HCT116 (cell line): ENCODE data around the gene ACBD6. TPM values are rescaled to one million over a fixed set of nuclear protein-coding genes. Genes with fewer than 3 reads are reported as not detected.

Experiments used
- ATAC-seq: fragments of 200-7000 bp; cut with Tn5 transposase; 2 replicates; pipeline ENCODE4 v1.9.1; 2020; ENCODE audit warnings: mild to moderate bottlenecking, moderate library complexity
- BruUV-seq: library from RNA; stranded (reverse); fragments of 400-500 nt; replicated peaks from 2 replicates; lab custom pipeline; 2021; lab: Mats Ljungman, UMichigan
- CTCF ChIA-PET: fragments of 300-600 bp; sonication (Branson Sonifier 250); formaldehyde crosslinking; loops from one replicate; lab custom pipeline; 2021; ENCODE audit warnings: antibody characterized with exemption; lab: Charles Lee
- POLR2A ChIA-PET: fragments of 300-600, 350-600 bp; sonication (Branson Sonifier 250); formaldehyde crosslinking; loops from one replicate; lab custom pipeline; 2021; ENCODE audit warnings: antibody characterized with exemption; lab: Charles Lee
- RAD21 ChIA-PET, 2 experiments: fragments of 300-600 bp; sonication (Branson Sonifier 250); formaldehyde crosslinking; loops; one replicate each; lab custom pipeline; 2023; ENCODE audit warnings: low total read pairs in 2 of 2; ENCODE audit not compliant: uncharacterized antibody in 2 of 2, unreplicated experiment in 2 of 2, low non-redundant PET in 1 of 2; lab: Charles Lee
- DNase-seq: peaks from one replicate; pipeline ENCODE4 v3.0.0-alpha.2; 2010; ENCODE audit warnings: low read depth, low spot score
- H2AFZ ChIP-seq: fragments of 200-600 bp; shearing (Covaris generic), sonication (generic); 2 replicates; pipeline ENCODE4 v1.6.1; 2017; ENCODE audit warnings: low read depth, mixed run types, mixed read lengths, antibody characterized with exemption, low read length; ENCODE audit not compliant: poor library complexity, severe bottlenecking
- H3K27ac ChIP-seq: 2 replicates; pipeline ENCODE4 v1.5.1; 2012; ENCODE audit warnings: low read depth, low read length
- H3K27me3 ChIP-seq: fragments of 200-600 bp; sonication (generic); 2 replicates; pipeline ENCODE4 v1.6.1; 2016; ENCODE audit warnings: mixed run types, low read length, mixed read lengths; ENCODE audit not compliant: insufficient read depth
- H3K36me3 ChIP-seq, 2 experiments: fragments of 200-500 bp in 1 of 2; fragments of 200-600 bp in 1 of 2; sonication (Bioruptor generic) in 1 of 2; sonication (generic) in 1 of 2; 2 replicates each; pipeline versions ENCODE4 v1.5.1 to v1.6.1; 2014 to 2016; ENCODE audit warnings: low read length in 2 of 2, inconsistent platforms in 1 of 2, mixed read lengths in 1 of 2, mixed run types in 1 of 2; ENCODE audit not compliant: insufficient read depth in 2 of 2, control insufficient read depth in 1 of 2
- H3K4me1 ChIP-seq, 2 experiments: fragments of 200-600 bp in 1 of 2; sonication (generic) in 1 of 2; 2 replicates each; pipeline versions ENCODE4 v1.5.1 to v1.6.1; 2012 to 2017; ENCODE audit warnings: low read length in 2 of 2, inconsistent platforms in 1 of 2, mild to moderate bottlenecking in 1 of 2, mixed read lengths in 1 of 2, mixed run types in 1 of 2, moderate library complexity in 1 of 2; ENCODE audit not compliant: insufficient read depth in 2 of 2, control insufficient read depth in 1 of 2
- H3K4me2 ChIP-seq: fragments of 200-600 bp; sonication (generic); 2 replicates; pipeline ENCODE4 v1.6.1; 2017; ENCODE audit warnings: mixed run types, low read length, mixed read lengths
- H3K4me3 ChIP-seq, 2 experiments: fragments of 200-600 bp in 1 of 2; sonication (generic) in 1 of 2; replicated peaks in 1 of 2; 2 replicates each; pipeline ENCODE4 v1.5.1; 2011 to 2016; ENCODE audit warnings: low read length in 2 of 2, control low read depth in 1 of 2, low read depth in 1 of 2, mild to moderate bottlenecking in 1 of 2, mixed read lengths in 1 of 2, mixed run types in 1 of 2
- H3K79me2 ChIP-seq: fragments of 200-600 bp; sonication (generic); 2 replicates; pipeline ENCODE4 v1.6.1; 2017; ENCODE audit warnings: mild to moderate bottlenecking, mixed run types, low read length, moderate library complexity, mixed read lengths; ENCODE audit not compliant: insufficient read depth
- H3K9ac ChIP-seq: fragments of 200-600 bp; sonication (generic); 2 replicates; pipeline ENCODE4 v1.6.1; 2016; ENCODE audit warnings: low read length, mixed read lengths
- H3K9me2 ChIP-seq: fragments of 200-600 bp; sonication (generic), shearing (Covaris generic); 2 replicates; pipeline ENCODE4 v1.6.1; 2017; ENCODE audit warnings: mixed run types, mild to moderate bottlenecking, moderate library complexity; ENCODE audit not compliant: insufficient read depth
- H3K9me3 ChIP-seq, 2 experiments: fragments of 200-500 bp in 1 of 2; fragments of 200-600 bp in 1 of 2; sonication (Bioruptor generic) in 1 of 2; sonication (generic) in 1 of 2; 2 replicates each; pipeline ENCODE4 v1.6.1; 2014 to 2017; ENCODE audit warnings: low read length in 2 of 2, mixed read lengths in 2 of 2, inconsistent platforms in 1 of 2, low read depth in 1 of 2, mild to moderate bottlenecking in 1 of 2, mixed run types in 1 of 2, moderate library complexity in 1 of 2; ENCODE audit not compliant: control insufficient read depth in 1 of 2, insufficient read depth in 1 of 2
- H4K20me1 ChIP-seq: fragments of 200-600 bp; sonication (generic), shearing (Covaris generic); 2 replicates; pipeline ENCODE4 v1.6.1; 2017; ENCODE audit warnings: mixed run types, mild to moderate bottlenecking, moderate library complexity; ENCODE audit not compliant: insufficient read depth
- EGR1 ChIP-seq: IDR thresholded peaks from 2 replicates; pipeline ENCODE4 v1.6.1; 2012; ENCODE audit warnings: low read depth
- ELF1 ChIP-seq: IDR thresholded peaks from 2 replicates; pipeline ENCODE4 v1.6.1; 2012; ENCODE audit warnings: low read depth, borderline replicate concordance
- EZH2 ChIP-seq: fragments of 200-600 bp; sonication (generic); IDR thresholded peaks from 2 replicates; pipeline ENCODE4 v1.6.1; 2017; ENCODE audit warnings: antibody characterized with exemption, mixed run types
- EZH2phosphoT487 ChIP-seq: fragments of 200-600 bp; IDR thresholded peaks from 2 replicates; pipeline ENCODE4 v1.6.1; 2018; ENCODE audit warnings: antibody characterized with exemption, borderline replicate concordance
- POLR2A ChIP-seq: IDR thresholded peaks from 2 replicates; pipeline ENCODE4 v1.7.0; 2011; ENCODE audit warnings: borderline replicate concordance; ENCODE audit not compliant: insufficient read depth, insufficient read length; ENCODE audit errors: extremely low read depth
- SIN3A ChIP-seq: IDR thresholded peaks from 2 replicates; pipeline ENCODE4 v1.6.1; 2012; ENCODE audit warnings: low read depth
- SP1 ChIP-seq: IDR thresholded peaks from 2 replicates; pipeline ENCODE4 v1.6.1; 2012; ENCODE audit warnings: low read depth
- SRF ChIP-seq: IDR thresholded peaks from 2 replicates; pipeline ENCODE4 v1.6.1; 2012; ENCODE audit warnings: low read depth
- ZFX ChIP-seq: fragments of 450-650 bp; IDR thresholded peaks from 2 replicates; pipeline ENCODE4 v1.6.1; 2017
- intact Hi-C: fragments of 100-400 bp; cut with micrococcal nuclease; formaldehyde crosslinking; loops from 2 replicates; pipeline ENCODE4 v1.10.0; 2022
- total RNA-seq: library from RNA; stranded (reverse); gene quantifications from one replicate; pipeline ENCODE4 v1.2.1, GENCODE V29; 2021; ENCODE audit not compliant: unreplicated experiment
- TF ChIP-seq, protein P1 (sequence below), 3 experiments: fragments of 200-600 bp in 1 of 3; sonication (generic) in 1 of 3; IDR thresholded peaks in 2 of 3; conservative IDR thresholded peaks in 1 of 3; 2 replicates each; pipeline ENCODE4 v1.5.1; 2012 to 2017; ENCODE audit warnings: low read depth in 2 of 3, low read length in 2 of 3, antibody characterized with exemption in 1 of 3, borderline replicate concordance in 1 of 3, control low read depth in 1 of 3, mild to moderate bottlenecking in 1 of 3, mixed read lengths in 1 of 3, mixed run types in 1 of 3, moderate library complexity in 1 of 3; ENCODE audit not compliant: insufficient read depth in 1 of 3
- TF ChIP-seq, protein P2 (sequence below): IDR thresholded peaks from 2 replicates; pipeline ENCODE4 v1.6.1; 2011; ENCODE audit warnings: mild to moderate bottlenecking, low read length, moderate library complexity; ENCODE audit not compliant: insufficient replicate concordance; ENCODE audit errors: extremely low read depth
- TF ChIP-seq, protein P3 (sequence below): IDR thresholded peaks from 2 replicates; pipeline ENCODE4 v1.6.1; 2012

The ACBD6 gene
- total RNA-seq, 1 experiment from 2014 or later: 43.2 TPM

DNA sequence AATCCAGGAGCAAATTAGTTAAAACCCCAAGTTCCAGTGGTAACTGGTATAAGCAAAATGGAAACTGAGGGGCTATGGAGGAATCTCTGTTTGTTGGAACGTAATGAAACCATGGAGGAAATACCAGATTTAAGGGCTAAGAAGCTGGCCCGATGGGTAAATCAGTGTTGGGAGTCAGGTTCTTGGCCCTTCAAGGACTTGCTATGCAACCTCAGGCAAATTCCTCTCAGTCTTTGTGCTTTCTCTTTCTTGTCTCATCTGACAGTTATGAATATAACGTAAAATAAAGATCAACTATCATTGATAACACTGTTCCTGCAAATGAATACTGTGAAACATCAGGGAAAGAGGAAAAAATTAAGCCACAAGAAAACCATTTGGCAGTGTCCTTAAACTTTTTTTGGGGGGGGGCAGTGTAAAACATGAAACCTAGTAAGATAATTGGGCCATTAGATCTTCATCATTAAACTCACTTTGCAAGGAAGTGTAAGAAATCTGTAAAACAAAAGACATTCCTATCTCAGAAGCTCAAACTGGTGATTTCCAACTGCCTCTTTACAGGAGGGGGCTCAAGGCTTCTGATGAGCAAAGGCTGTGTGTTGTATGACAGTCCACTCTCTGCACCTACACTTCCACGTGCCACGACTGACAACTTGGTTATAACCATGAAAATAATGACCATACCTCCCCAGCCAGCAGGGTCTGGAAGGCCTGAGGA lies 224.7 kb downstream of the ACBD6 start:
- Histone ChIP-seq H3K27ac (no peak overlapping the region), H3K4me1 (no peaks in the 10 kb centered on the region), H3K79me2 (no peaks in the 10 kb centered on the region), H3K4me3 (no peak overlapping the region), H3K9me2 (no peaks in the 10 kb centered on the region), H3K27me3 (no peaks in the 10 kb centered on the region), H3K36me3 (no peaks in the 10 kb centered on the region), H3K9me3 (no peaks in the 10 kb centered on the region), H2AFZ (no peak overlapping the region), H3K9ac (no peak overlapping the region), H4K20me1 (no peaks in the 10 kb centered on the region), H3K4me2 (no peak overlapping the region)
- RAD21 ChIA-PET: no interaction called here
- POLR2A ChIA-PET: no interaction called here
- CTCF ChIA-PET: no interaction called here
- ATAC-seq (no peak), DNase-seq (no peak)
- no TSS peak for BruUV-seq
- TF ChIP-seq POLR2A: no peak
- TF ChIP-seq SP1: no peak
- no peak for TF ChIP-seq ELF1
- intact Hi-C loops: no loop called here

DNA sequence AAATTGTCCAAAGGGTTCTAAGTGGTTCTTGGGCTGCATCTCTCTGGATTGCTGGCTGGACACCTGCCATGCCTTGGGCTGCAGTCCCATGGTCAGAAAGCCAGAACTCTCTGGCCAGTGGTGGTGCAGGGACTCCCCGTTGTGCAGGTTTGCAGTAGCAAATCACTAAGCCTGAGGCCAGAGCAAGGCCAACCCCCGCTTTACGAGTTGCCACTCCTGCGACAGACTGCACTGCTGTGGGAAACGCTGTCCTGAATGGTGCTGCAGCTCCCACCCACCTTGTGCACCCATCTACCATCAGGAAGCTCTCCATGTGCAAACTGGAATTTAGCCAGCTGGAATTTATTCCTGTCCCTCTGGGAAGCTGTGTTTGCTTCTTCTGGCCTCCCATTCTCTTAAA lies 226.7 kb downstream of the ACBD6 start:
- RAD21 ChIA-PET: no interaction called here
- no peak for ATAC-seq
- H3K9me2 ChIP-seq: no peaks in the 10 kb centered on the region
- H3K27ac ChIP-seq: no peak overlapping the region
- H3K27me3 ChIP-seq: no peaks in the 10 kb centered on the region
- no peak overlapping the region for H2AFZ ChIP-seq
- no peaks in the 10 kb centered on the region for H3K79me2 ChIP-seq
- H3K4me2 ChIP-seq: no peak overlapping the region
- no peaks in the 10 kb centered on the region for H3K4me1 ChIP-seq
- no peaks in the 10 kb centered on the region for H3K9me3 ChIP-seq
- POLR2A ChIA-PET: no interaction called here
- no peaks in the 10 kb centered on the region for H4K20me1 ChIP-seq
- BruUV-seq: no TSS peak
- no peak for DNase-seq
- H3K9ac ChIP-seq: no peak overlapping the region
- TF ChIP-seq, protein P1, sequence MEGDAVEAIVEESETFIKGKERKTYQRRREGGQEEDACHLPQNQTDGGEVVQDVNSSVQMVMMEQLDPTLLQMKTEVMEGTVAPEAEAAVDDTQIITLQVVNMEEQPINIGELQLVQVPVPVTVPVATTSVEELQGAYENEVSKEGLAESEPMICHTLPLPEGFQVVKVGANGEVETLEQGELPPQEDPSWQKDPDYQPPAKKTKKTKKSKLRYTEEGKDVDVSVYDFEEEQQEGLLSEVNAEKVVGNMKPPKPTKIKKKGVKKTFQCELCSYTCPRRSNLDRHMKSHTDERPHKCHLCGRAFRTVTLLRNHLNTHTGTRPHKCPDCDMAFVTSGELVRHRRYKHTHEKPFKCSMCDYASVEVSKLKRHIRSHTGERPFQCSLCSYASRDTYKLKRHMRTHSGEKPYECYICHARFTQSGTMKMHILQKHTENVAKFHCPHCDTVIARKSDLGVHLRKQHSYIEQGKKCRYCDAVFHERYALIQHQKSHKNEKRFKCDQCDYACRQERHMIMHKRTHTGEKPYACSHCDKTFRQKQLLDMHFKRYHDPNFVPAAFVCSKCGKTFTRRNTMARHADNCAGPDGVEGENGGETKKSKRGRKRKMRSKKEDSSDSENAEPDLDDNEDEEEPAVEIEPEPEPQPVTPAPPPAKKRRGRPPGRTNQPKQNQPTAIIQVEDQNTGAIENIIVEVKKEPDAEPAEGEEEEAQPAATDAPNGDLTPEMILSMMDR (IDR thresholded peaks at IDR 0.05 in 2 of 3, conservative IDR thresholded peaks at IDR 0.05 in 1 of 3; ENCODE audit: borderline replicate concordance in 1 of 3, insufficient read depth in 1 of 3, low read depth in 2 of 3, low read length in 2 of 3): no peak
- no peak for TF ChIP-seq POLR2A
- no peak for TF ChIP-seq EZH2
- TF ChIP-seq EGR1: no peak
- TF ChIP-seq ZFX: no peak
- TF ChIP-seq SRF: no peak
- no peak for TF ChIP-seq ELF1
- TF ChIP-seq, protein P2, sequence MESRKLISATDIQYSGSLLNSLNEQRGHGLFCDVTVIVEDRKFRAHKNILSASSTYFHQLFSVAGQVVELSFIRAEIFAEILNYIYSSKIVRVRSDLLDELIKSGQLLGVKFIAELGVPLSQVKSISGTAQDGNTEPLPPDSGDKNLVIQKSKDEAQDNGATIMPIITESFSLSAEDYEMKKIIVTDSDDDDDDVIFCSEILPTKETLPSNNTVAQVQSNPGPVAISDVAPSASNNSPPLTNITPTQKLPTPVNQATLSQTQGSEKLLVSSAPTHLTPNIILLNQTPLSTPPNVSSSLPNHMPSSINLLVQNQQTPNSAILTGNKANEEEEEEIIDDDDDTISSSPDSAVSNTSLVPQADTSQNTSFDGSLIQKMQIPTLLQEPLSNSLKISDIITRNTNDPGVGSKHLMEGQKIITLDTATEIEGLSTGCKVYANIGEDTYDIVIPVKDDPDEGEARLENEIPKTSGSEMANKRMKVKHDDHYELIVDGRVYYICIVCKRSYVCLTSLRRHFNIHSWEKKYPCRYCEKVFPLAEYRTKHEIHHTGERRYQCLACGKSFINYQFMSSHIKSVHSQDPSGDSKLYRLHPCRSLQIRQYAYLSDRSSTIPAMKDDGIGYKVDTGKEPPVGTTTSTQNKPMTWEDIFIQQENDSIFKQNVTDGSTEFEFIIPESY: no peak
- TF ChIP-seq EZH2phosphoT487: no peak
- no peak for TF ChIP-seq SIN3A
- TF ChIP-seq, protein P3, sequence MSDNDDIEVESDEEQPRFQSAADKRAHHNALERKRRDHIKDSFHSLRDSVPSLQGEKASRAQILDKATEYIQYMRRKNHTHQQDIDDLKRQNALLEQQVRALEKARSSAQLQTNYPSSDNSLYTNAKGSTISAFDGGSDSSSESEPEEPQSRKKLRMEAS: no peak
- CTCF ChIA-PET: no interaction called here
- intact Hi-C loops: no loop called here
- H3K36me3 ChIP-seq: no peaks in the 10 kb centered on the region
- H3K4me3 ChIP-seq: no peak overlapping the region
